HG02981 (cell line): Measurements from ENCODE around the gene TBC1D22A.
"Not testable (repeated sequence)": the region's sequence is repeated elsewhere in the genome, so short reads cannot be mapped to it uniquely, and the experiment has no call there.

Experiments used
- ATAC-seq: cut with Tn5 transposase; IDR thresholded peaks from one replicate; pipeline ENCODE4 v1.9.1; 2021; ENCODE audit warnings: mild to moderate bottlenecking, moderate library complexity; ENCODE audit not compliant: unreplicated experiment

TBC1D22A gene

GRCh38 chr22:46762238-46763050, at the start of gene TBC1D22A:
TSS of gene TBC1D22A (plus strand) at chr22:46762650. CDS start at chr22:46762787, 137 bp downstream.
- peak; percentile 66 for ATAC-seq

GRCh38 chr22:46714550-46714949, 47.9 kb upstream of the TBC1D22A start:
- ATAC-seq: no peak

GRCh38 chr22:46719921-46720320, 42.5 kb upstream of the TBC1D22A start:
- no peak for ATAC-seq

GRCh38 chr22:46721501-46722085, 40.9 kb upstream of the TBC1D22A start:
- ATAC-seq: no peak

GRCh38 chr22:46723882-46724281, 38.6 kb upstream of the TBC1D22A start:
- ATAC-seq: no peak

GRCh38 chr22:46725096-46725495, 37.4 kb upstream of the TBC1D22A start:
- ATAC-seq: no peak

GRCh38 chr22:46726066-46726985, 36.1 kb upstream of the TBC1D22A start:
- ATAC-seq: no peak

- ATAC-seq: no peak
Observed at GRCh38 chr22:46726986-46727317, 35.5 kb upstream of the TBC1D22A start.

GRCh38 chr22:46727813-46728364, 34.6 kb upstream of the TBC1D22A start:
- no peak for ATAC-seq

GRCh38 chr22:46728470-46728869, 34.0 kb upstream of the TBC1D22A start:
- no peak for ATAC-seq

- no peak for ATAC-seq
Observed at GRCh38 chr22:46730568-46731245, 31.7 kb upstream of the TBC1D22A start.

GRCh38 chr22:46731246-46732040, 31.0 kb upstream of the TBC1D22A start:
- ATAC-seq: no peak

- ATAC-seq: no peak
Observed at GRCh38 chr22:46732041-46732379, 30.4 kb upstream of the TBC1D22A start.

GRCh38 chr22:46732513-46732912, 29.9 kb upstream of the TBC1D22A start:
- no peak for ATAC-seq

GRCh38 chr22:46734213-46734722, 28.2 kb upstream of the TBC1D22A start:
- ATAC-seq: not testable (repeated sequence)

- ATAC-seq: no peak
Observed at GRCh38 chr22:46734830-46735453, 27.5 kb upstream of the TBC1D22A start.

- no peak for ATAC-seq
Observed at GRCh38 chr22:46735747-46736608, 26.5 kb upstream of the TBC1D22A start.

GRCh38 chr22:46736705-46737104, 25.7 kb upstream of the TBC1D22A start:
- ATAC-seq: no peak
